Activated CD8-positive, alpha-beta memory T cell treated with anti-CD3 and anti-CD28 coated beads for 48 hours (primary cell): ENCODE data around the gene SLC8A1.

Experiments
- DNase-seq, 3 experiments: peaks; one replicate each; pipeline ENCODE4 v3.0.0-alpha.2; 2020; ENCODE audit warnings: low read depth in 2 of 3, low spot score in 2 of 3

The SLC8A1 gene

DNA sequence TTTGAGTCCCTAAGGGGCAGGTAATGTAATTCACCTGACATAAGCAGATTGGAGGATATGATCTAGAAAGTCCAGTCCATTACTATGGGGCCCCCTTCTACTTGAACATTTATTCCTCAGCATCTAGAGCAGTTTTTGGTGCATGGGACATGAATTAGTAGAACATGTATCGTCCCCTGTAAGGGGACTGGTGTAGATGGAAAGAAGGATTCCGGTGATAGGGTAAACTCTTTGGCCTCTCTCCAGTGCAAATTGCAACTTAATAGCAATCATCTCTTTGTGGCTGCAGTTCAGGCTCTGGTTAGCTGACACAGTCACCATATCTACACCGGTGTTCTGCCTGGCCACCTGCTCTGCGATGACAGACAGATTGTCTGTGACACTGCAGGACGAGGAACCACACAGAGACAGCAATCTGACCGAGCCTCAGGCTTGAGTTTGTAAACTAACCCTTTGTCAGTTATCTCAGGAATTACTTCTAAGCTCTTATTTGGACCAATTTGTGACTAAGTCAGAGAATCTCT, 6.4 kb upstream of the SLC8A1 start:
- no peak for DNase-seq

DNA sequence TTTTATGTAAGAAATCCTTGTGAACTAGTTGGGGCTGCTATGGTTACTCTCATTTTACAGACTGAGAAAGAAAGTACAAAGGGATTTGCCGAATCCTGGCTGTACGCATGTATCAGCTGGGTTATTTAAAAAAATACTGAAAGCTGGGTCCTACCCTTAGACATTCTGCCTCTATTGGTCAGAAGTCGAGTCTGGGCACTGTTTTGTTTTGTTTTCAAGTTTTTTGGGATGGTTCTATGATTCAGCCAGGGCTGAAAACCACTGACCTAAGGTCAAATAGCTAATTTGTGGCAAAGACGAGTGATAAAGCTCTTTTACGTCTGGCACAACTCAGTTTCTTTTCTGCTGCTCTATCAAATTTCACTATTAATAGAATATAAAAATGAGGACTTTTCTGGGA, 5.9 kb upstream of the SLC8A1 start:
- no peak for DNase-seq

DNA sequence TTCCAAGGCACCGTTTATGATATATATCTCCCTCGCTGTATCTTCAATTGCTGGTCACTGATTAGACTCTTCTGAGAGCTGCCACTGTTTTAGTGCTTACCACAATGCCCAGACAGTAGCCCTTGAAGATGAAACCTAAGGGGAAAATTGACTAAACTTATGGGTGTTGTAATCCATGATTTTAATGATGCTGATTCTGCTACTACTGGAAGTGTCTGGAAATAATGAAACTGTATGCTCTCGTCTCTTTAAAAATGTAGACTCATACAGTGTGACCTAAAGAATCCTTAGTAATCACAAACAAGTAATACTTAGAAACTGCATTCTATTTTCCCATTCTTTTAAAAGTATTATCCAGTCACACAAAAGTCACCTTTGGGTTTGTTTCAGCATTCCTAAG, 5.5 kb upstream of the SLC8A1 start:
- no peak for DNase-seq

DNA sequence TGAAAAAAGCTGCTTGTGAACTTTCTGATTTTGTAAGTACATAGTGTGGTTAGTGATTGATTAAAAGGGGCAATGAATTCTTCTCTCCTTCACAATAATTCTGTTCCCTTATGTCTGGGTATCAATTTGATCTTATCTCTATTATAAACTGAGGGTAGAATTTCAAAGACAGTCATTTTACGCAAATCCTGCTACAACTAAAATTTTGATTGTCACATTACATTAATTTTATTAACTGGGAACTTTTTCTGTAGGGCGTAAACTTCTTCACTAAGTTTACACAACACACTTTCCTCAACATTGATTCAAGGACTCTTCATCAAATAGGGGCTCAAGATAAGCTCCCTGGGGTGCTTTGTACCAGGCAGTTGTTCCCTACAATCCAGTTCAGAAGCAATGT, 5.0 kb upstream of the SLC8A1 start:
- DNase-seq = no peak

DNA sequence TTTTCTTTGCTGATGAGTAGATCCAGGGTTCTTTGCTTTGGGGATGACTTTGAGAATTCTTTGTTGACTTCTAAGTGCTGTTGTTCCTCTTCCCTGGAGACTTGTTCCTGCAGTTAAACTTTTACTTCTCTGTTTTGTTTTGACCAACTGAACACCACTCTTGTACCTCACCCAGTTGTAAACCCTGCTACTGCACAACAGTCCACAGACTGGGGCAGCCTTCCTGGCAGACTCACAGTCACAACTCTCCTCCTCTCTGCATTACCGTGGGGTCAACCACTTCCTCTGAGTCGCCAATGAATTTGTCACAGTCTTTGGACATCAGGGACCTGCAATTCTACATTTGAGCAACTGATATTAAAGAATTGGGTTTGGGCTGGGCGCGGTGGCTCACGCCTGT, 3.8 kb upstream of the SLC8A1 start:
- DNase-seq = no peak

DNA sequence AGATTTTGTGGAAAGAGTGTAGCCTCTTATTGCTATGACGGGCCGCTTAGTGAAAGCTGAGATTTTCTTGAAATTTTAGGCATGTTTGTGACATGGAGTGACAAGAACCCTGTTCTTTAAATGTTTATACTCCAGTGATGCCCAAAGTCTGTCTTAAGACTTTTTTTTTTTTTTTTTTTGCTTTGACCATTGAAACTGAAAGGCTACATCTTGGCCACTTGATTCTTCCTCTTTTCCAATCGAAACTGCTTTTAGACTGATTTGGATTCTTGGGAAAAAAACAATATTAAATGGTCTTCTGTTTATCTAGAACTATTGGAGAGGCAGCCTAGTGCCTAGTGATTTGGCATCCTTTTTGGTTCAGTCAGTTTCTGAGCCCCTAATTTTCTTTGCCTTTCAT, 2.4 kb upstream of the SLC8A1 start:
- no peak for DNase-seq

DNA sequence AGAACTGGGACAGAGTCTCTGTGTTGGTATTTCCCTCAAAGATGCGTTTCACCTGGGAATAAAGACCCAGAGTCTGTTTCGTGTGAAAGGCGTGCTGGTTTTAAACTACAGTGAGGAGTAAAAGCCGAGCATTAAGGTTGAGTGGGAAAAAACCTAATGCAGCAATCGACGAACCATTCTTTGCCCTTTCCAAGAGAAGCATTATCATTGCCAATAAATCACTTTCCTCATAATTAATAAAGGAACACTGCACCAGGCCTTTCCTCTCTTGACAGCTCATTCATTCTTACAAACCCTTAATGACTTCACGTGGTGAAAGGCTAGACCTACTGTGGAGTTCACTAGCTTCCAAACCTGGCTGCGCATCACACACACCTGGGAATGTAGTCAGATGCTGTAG, 896 bp upstream of the SLC8A1 start:
- DNase-seq = no peak

DNA sequence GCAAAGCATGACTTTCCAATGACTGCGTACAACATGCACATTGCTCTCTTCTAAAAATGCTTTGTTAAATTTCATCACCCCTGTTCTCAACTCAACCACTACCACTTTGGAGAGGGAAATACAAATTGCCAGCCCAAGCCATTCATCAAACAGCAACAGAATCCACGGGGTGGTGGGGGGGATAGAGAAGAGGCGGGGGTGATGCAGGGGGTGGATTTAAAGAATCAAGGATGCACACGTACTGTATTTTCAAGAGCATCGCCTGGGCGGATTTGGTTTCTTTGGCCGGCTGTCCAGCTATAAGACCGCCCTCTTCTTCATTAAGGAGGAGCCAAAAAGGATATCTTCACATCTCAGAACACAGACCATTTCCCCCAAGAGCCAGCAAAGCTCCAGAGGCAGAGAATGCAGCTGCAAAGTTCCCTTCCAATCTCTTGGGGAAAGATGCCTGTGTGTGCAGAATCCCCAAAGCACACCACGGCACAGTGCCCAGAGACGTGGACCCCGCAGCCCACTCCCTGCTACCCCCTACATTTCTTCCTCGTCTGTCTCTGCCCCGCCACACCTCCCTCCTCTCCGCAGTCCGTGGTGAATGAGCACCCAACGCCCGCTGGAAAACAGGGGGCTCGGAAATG, 977 bp downstream of the SLC8A1 start:
- no peak for DNase-seq

DNA sequence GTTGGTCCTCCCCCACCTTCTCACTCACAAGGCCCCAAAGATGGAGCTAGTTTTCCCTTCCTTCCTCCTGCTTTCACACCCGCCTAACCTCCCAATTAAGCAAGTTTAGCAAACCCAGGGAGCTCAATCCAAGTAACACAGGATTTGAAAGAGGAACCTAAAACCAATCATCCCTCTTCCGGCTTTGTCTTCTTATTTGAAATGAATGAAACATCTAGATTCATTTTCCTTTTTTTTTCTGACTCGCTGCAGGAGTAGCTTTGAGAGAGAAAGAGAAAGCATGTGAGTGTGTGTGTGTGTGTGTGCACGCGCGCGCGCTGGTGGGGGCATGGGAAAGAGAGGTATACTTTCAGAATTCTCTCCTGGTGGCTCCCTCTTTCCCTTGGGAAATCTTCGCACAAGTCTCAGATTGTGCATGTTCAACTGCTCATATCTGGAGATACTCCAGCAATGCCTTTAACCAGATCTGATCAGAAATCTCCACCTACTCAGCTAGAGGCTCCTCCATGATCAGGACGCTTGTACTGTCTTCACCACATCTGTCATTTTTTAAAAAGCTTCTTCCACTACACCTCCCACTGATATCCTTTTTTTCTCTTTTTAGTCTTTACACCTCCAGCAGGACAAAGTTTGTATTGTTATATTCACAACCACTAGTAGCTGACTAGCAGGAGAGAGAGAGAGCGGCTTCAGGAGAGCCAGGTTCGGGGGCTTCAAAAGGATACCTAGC, 1.7 kb downstream of the SLC8A1 start:
- DNase-seq = no peak

DNA sequence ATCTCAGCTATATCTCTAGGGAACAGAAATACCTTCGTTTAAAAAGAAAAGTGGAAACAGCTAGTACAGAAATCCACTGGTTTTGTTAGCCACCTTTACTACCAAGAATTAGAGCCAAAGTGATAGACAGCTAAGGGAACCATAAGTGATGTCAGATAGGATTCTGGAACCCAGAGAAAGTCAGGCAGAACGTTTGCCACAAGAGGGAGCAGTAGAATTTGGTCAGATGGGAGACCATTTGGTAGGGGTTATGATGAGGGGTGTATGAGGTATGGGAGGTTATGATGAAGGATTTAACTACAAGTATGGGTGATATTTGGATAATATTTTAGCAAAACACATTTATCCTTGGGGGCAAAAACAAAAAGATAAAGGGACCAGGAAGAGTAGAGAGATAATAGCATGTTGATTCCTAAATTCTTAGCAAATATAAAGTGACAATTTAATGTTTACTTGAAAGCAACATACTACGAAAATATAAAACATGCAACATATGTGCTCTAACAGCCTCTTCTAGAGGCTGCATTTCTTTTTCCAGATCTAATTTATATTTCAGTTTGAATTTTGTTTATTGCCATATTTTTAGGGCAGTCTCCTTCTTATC, 3.3 kb downstream of the SLC8A1 start:
- no peak for DNase-seq

DNA sequence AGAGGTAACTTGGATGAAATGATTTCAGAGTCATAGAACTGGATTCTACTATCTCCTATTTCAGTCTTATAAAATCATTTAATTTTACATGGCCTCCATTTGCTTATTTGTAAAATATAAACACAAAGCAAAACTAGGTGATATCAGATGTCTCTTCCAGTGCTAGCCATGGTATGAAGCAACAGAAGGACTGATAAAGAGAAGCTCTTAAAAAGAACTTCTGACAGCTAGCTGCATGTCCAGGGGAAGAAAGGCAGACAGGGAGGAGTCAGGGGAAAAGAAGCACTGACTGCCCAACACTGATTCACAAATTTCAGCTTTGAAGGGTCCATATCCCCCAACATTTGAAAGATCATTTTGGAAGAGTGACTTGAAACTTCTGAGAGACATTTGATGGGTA, 6.4 kb downstream of the SLC8A1 start:
- no peak for DNase-seq

DNA sequence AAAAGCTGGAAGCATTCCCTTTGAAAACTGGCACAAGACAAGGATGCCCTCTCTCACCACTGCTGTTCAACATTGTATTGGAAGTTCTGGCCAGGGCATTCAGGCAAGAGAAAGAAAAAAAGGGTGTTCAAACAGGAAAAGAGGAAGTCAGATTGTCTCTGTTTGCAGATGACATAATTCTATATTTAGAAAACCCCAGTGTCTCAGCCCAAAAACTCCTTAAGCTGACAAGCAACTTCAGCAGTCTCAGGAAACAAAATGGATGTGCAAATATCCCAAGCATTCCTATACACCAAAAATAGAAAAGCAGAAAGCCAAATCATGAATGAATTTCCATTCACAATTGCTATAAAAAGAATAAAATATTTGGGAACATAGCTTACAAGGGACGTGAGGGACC, 11.1 kb downstream of the SLC8A1 start:
- DNase-seq = no peak

DNA sequence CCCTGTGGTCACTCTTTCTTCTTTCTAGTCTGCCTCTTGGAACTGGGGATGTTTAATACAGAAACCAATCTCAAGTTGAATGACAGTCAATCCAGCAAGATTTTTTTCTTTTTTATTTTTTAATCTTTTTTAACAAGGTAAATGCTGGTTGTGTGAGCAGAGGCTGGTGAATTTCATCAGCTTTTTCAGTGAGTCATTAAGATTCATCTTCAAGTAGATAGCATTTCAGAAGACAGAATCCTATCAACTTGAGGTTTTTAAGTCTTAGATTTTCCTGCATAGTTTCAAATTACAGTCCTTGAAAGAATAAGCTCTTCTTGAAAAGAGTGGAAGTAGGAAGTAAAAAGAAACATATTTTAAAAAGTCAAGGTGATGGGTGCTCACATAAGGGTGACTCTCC, 12.4 kb downstream of the SLC8A1 start:
- no peak for DNase-seq

DNA sequence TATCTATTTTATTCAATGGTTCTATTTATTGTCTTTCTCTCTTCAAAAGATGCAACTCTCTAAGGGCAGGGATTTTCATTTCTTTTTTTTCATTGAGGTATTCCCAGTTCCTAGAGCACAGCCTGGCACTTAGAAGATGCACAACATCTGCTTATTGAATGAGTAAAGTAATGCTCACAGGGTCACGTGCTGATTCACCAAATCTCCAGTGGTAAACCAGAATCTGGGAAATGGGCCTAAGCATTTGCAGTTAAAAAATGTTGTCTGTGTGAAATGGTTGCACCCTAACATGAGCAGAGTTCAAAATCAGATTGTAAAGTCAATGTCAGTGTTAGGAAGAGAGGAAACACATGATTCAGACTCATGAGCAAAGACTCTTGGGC, 15.8 kb downstream of the SLC8A1 start:
- no peak for DNase-seq

DNA sequence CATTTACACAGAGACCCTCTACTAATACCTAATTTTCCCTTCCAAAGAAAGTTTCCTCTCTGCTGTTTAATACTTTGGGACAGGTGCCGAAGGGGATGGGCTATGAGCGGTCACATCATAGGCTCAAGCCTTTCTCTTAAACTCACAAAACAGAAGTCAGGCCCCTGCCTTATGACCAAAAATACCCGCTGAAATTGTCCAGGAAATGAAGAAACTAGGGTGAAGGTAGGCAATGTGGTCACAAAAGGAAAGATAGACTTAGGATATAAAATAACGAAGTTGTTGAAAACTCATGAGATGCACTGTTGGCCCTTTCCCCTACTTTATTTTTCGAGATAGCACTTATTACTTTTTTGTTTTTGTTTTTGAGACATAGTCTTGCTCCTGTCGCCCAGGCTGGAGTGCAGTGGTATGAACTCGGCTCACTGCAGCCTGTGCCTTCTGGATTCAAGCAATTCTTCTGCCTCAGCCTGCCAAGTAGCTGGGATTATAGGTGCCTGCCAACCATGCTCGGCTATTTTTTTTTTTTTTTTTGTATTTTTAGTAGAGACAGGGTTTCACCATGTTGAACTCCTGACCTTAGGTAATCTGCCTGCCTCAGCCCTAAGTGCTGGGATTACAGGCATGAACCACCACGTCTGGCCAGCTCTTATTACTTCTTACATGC, 16.3 kb downstream of the SLC8A1 start:
- no peak for DNase-seq

DNA sequence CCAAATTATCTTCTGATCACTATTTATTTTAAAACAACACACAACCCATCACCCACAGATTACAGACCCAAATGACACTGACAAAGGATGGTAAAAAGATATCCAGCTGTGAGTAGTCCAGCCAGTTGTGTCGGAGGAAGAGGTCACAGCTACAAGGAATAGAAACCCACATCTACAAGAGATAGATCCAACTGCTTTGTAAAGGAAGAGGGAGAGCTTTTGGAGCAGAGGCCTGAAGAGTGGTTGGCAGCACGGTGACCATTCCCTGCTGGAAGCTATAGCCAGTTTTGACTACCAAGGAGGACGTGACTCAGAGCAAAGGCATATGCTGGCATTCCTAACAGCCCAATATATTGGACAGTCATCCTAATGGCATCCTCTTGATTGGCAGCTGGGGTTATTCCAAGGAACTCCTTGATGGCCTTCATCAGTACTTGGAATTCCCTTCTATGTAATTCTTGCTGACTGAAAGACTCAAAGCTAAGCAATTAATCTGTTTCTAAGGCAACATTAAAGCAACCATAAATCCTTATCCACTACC, 17.1 kb downstream of the SLC8A1 start:
- DNase-seq = no peak

DNA sequence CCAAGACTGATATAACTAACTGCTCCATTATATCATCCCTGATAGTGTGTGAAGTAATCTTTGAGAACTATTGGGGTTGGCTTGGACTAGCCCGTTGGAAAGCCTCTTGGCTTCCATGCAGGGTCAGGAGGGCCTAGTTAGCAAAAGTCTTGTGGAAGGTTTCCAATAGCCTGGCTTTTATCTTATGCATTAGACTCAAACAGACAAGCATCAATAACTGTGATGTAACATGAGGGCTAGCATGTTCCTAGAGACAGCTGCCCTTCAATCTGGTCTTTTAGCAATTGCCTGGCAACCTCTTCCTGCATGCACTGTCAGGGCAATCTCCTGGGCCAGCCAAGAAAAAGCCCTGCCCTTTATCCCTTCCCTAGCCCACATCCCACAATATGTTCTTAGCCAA, 18.2 kb downstream of the SLC8A1 start:
- DNase-seq = no peak

DNA sequence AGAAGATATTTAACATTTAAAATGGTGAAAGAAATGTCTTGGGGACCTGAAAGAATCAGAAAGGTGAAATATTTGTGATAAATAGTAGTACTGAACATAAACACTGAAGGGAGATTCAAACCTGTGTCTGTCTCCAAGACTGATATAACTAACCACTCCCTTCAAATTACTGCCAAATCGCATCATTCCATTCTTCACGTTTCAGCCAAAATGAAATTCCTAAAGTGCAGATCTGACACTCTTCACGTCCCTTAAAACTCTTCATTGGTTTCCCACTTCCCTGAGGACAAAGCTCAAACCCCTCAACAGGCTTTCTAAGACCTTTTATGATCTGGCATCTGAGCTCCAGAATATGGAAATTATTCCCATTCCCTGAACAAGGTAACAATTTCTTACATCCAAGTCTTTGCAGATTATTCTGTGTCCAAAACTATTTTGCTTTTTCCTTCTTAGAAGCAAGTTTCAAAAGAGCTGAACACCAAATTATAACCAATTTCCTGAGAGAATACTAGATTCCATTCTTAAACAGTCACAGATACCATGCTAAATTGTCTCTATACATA, 18.9 kb downstream of the SLC8A1 start:
- DNase-seq = no peak

DNA sequence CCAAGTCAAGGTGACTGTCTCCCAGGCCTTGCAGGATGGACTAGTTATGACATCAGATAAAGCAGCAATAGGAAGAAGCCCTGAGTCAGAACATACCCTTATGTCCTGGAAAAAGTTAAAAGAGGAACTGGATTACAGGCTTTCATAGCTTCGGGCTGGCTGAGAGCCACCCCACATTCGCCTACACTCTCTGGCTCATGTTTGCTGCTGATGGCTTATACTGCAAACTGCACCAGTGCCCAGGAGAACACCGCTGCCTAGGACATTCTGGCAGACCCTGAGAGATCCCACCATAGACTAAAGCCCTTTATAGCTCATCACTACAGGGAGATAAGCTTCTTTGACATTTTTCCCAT, 20.3 kb downstream of the SLC8A1 start:
- no peak for DNase-seq

DNA sequence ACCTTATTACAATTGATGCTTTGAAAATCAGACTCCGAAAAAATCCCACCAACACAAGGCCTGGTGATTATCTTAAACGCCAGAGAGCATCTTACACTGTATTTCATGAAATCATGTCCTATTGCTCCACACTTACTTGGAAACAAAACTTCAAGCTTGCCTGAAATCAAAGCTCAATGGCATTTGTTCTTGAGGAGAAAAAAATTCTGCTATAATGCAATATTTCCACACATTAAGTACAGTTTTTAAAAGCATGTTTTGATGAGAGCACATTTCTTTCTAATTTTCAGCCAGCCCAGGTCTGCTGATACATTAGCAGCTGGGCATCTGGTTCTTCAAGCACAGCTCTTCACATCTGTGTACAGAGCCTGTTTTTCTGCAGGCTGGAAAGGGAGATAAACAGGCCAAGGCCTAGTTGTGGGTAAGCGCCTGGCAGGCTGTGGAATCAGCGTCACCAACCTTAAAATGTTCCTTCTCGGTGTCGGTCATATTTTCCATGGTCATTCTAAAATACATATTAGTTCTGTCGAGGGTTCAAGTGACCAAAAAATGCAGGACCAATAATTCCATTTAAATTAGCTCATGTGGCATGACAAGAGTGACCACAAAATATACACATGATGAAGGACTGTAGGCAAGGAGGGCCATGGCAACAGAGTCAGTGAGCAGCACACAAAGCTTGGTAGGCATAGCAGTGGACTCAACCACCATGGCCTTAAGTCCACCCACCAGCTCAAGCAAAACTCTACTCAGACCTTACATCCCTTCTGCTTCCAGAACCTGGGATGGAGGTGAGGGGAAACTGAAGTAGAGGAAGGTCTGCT, 20.9 kb downstream of the SLC8A1 start:
- DNase-seq = no peak

DNA sequence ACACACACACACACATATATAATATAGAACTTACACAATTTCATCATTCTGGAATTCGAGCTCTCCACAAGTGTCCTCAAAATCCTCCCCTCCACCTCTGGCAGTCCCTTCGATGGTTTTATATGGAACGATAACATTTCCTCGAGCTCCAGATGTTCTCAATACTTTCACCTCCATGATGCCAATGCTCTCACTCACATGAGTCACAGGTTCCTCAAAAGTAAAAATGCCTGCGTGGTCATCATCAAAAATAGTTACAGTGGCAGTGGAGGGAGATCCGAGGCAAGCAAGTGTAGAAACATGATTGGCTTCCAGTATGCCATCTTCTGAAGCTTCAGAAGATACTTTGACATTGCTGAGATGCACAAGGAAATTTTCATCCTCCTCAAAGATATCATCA, 23.5 kb downstream of the SLC8A1 start:
- no peak for DNase-seq
